Testis (tissue), 2 donors: ENCODE measurements around the gene EPHB1.

Experiments
- POLR2A ChIP-seq: fragments of 450-650 bp; IDR thresholded peaks from one replicate; pipeline ENCODE4 v1.6.1; 2017; ENCODE audit warnings: antibody characterized with exemption, mild to moderate bottlenecking, moderate library complexity
- TF ChIP-seq, protein P1 (sequence below), 3 experiments: fragments of 450-650 bp in 2 of 3; fragments of 200-600 bp in 1 of 3; sonication (generic) in 1 of 3; IDR thresholded peaks; one replicate each; pipeline ENCODE4 v1.5.1; 2016 to 2019; ENCODE audit warnings: antibody characterized with exemption in 3 of 3, mild to moderate bottlenecking in 2 of 3, moderate library complexity in 1 of 3

DNA sequence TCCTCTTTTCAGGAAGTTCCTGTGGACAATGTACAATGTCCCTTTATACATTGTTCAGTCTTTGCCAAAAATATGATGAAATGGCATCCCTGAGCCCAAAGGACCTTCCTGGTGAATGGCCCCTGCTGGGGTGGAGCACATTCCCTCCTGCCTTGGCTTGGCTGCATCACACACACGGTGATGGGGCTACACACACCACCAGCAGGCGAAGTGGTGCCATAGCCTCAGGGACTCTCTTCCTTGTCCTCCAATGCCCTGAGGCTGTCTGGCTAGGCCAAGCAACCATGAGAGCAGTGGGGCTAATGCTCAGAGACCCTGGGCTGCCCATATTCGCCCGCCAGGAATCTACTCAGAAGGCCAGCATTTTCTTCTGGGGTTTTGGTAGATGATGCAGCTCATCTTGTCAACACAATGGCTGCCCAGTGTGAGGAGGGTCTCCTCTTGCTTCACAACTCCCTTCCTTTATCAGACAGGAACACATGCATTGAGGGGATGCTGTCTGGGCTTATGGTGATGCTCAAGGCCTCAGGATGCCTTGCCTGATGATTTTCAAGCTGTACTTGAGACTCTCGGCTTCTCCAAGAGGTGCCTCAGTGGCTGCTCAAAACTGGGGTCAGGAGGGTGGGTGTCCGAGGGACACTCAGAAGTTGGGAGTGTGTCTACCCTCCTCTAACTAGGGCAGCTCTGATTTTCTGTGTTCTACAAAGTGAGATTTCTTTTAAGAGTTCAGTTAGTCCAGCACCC is 40.9 kb upstream of the EPHB1 start:
- TF ChIP-seq, protein P1, sequence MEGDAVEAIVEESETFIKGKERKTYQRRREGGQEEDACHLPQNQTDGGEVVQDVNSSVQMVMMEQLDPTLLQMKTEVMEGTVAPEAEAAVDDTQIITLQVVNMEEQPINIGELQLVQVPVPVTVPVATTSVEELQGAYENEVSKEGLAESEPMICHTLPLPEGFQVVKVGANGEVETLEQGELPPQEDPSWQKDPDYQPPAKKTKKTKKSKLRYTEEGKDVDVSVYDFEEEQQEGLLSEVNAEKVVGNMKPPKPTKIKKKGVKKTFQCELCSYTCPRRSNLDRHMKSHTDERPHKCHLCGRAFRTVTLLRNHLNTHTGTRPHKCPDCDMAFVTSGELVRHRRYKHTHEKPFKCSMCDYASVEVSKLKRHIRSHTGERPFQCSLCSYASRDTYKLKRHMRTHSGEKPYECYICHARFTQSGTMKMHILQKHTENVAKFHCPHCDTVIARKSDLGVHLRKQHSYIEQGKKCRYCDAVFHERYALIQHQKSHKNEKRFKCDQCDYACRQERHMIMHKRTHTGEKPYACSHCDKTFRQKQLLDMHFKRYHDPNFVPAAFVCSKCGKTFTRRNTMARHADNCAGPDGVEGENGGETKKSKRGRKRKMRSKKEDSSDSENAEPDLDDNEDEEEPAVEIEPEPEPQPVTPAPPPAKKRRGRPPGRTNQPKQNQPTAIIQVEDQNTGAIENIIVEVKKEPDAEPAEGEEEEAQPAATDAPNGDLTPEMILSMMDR (IDR thresholded peaks at IDR 0.05), result no peak
- no peak for TF ChIP-seq POLR2A
